ENCODE results near the gene ZNF662. TPM values are rescaled to one million over a fixed set of nuclear protein-coding genes. Genes with fewer than 3 reads are reported as not detected.

Gene ZNF662
- total RNA-seq, 4 donors from 2014 or later = 1.9 to 7.6 (median 2.8) TPM

GRCh38 chr3:42868841-42869240, 37.1 kb upstream of the ZNF662 start:
- intact Hi-C loops (cut with DNase I) = no loop called here
- H3K36me3 ChIP-seq = no peaks in the 10 kb centered on the region
- H3K27ac ChIP-seq = no peak overlapping the region
- H3K9me3 ChIP-seq = no peaks in the 10 kb centered on the region
- TF ChIP-seq CTCF (IDR thresholded peaks at IDR 0.05) (no peak), POLR2A (IDR thresholded peaks at IDR 0.05) (no peak)
- no peak overlapping the region for H3K4me3 ChIP-seq
- no peak for DNase-seq
- H3K4me1 ChIP-seq = no peaks in the 10 kb centered on the region
- no peaks in the 10 kb centered on the region for H3K27me3 ChIP-seq
- WGBS, 2 donors = 50% methylated on average over 5 of the region's 5 CpGs

- intact Hi-C loops (cut with DNase I) = no loop called here
- DNase-seq = no peak
Observed at GRCh38 chr3:42871592-42872196, 34.2 kb upstream of the ZNF662 start.

GRCh38 chr3:42872718-42873117, 33.2 kb upstream of the ZNF662 start:
- Histone ChIP-seq H3K36me3 (no peaks in the 10 kb centered on the region), H3K4me1 (no peaks in the 10 kb centered on the region), H3K27me3 (no peaks in the 10 kb centered on the region), H3K9me3 (no peaks in the 10 kb centered on the region), H3K27ac (no peak overlapping the region), H3K4me3 (no peak overlapping the region)
- no peak for TF ChIP-seq CTCF (IDR thresholded peaks at IDR 0.05)
- TF ChIP-seq POLR2A (IDR thresholded peaks at IDR 0.05) = no peak
- no peak for DNase-seq
- intact Hi-C loops (cut with DNase I) = no loop called here
- WGBS, 2 donors = 53 to 82% methylated on average over 1 of the region's 1 CpG

More at GRCh38 chr3:42871592-42872196, 34.2 kb upstream of the ZNF662 start:
- Histone ChIP-seq H3K4me3 (no peak overlapping the region), H3K4me1 (no peaks in the 10 kb centered on the region), H3K36me3 (no peaks in the 10 kb centered on the region), H3K27me3 (no peaks in the 10 kb centered on the region), H3K9me3 (no peaks in the 10 kb centered on the region), H3K27ac (no peak overlapping the region)
- 44 to 57% methylated on average over 3 to 4 of the region's 5 CpGs for WGBS, 2 donors
- no peak for TF ChIP-seq POLR2A (IDR thresholded peaks at IDR 0.05)
- TF ChIP-seq CTCF (IDR thresholded peaks at IDR 0.05) = no peak

- no peaks in the 10 kb centered on the region for H3K4me1 ChIP-seq
- no peaks in the 10 kb centered on the region for H3K36me3 ChIP-seq
- TF ChIP-seq POLR2A (IDR thresholded peaks at IDR 0.05) (no peak), CTCF (IDR thresholded peaks at IDR 0.05) (no peak)
- no peaks in the 10 kb centered on the region for H3K9me3 ChIP-seq
- intact Hi-C loops (cut with DNase I) = no loop called here
- WGBS, 2 donors = 62 to 74% methylated on average over 9 of the region's 9 CpGs
- H3K27me3 ChIP-seq = no peaks in the 10 kb centered on the region
- H3K27ac ChIP-seq = no peak overlapping the region
- no peak for DNase-seq
- no peak overlapping the region for H3K4me3 ChIP-seq
Observed at GRCh38 chr3:42873221-42873982, 32.5 kb upstream of the ZNF662 start.

GRCh38 chr3:42874749-42875148, 31.2 kb upstream of the ZNF662 start:
- no peaks in the 10 kb centered on the region for H3K36me3 ChIP-seq
- WGBS, 2 donors = no CpG with 5 or more reads among the region's 10 CpGs
- H3K27ac ChIP-seq = no peak overlapping the region
- no peaks in the 10 kb centered on the region for H3K4me1 ChIP-seq
- H3K27me3 ChIP-seq = no peaks in the 10 kb centered on the region
- DNase-seq = no peak
- H3K4me3 ChIP-seq = no peak overlapping the region
- H3K9me3 ChIP-seq = no peaks in the 10 kb centered on the region
- TF ChIP-seq POLR2A (IDR thresholded peaks at IDR 0.05) (no peak), CTCF (IDR thresholded peaks at IDR 0.05) (no peak)
- intact Hi-C loops (cut with DNase I) = no loop called here

All from esophagus squamous epithelium (tissue), 5 donors.